Measurements from ENCODE around the gene GNG2. TPM values are rescaled to one million over a fixed set of nuclear protein-coding genes. Genes with fewer than 3 reads are reported as not detected.

Gene GNG2
- total RNA-seq, 1 donor from 2014 or later: 9.3 TPM

DNA sequence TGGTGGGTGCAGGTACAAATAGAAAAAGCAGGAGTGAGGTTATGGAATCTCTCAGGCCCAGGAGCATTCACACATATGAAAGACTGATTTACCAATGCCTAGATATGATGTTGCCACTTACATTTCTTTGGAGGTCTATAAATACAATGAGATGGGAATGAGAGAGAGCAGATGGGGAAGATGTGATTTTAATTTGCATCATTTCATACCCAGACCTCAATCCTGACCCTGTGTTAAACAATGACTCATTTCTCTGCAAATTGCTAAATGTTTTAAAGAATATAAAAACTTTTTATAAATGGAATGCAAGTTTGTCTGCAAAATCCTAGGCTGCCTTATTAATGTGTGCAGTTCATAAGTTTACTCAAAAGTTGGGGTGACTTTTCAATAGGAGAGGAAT, 38.6 kb upstream of the GNG2 start:
- no peak overlapping the region for H3K27ac Mint-ChIP-seq
- peaks cover 1% of the 10 kb centered on the region for H3K4me1 Mint-ChIP-seq (ENCODE audit: low read depth)
- H3K9me3 Mint-ChIP-seq (ENCODE audit: low read depth): no peaks in the 10 kb centered on the region
- no peaks in the 10 kb centered on the region for H3K36me3 Mint-ChIP-seq (ENCODE audit: insufficient read depth)
- DNase-seq (ENCODE audit: low spot score, unreplicated experiment): no peak
- TF ChIP-seq, protein P1, sequence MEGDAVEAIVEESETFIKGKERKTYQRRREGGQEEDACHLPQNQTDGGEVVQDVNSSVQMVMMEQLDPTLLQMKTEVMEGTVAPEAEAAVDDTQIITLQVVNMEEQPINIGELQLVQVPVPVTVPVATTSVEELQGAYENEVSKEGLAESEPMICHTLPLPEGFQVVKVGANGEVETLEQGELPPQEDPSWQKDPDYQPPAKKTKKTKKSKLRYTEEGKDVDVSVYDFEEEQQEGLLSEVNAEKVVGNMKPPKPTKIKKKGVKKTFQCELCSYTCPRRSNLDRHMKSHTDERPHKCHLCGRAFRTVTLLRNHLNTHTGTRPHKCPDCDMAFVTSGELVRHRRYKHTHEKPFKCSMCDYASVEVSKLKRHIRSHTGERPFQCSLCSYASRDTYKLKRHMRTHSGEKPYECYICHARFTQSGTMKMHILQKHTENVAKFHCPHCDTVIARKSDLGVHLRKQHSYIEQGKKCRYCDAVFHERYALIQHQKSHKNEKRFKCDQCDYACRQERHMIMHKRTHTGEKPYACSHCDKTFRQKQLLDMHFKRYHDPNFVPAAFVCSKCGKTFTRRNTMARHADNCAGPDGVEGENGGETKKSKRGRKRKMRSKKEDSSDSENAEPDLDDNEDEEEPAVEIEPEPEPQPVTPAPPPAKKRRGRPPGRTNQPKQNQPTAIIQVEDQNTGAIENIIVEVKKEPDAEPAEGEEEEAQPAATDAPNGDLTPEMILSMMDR (IDR thresholded peaks at IDR 0.05; ENCODE audit: unreplicated experiment): no peak
- H3K4me3 Mint-ChIP-seq (ENCODE audit: low read depth): no peak overlapping the region
- peaks cover 11% of the 10 kb centered on the region for H3K27me3 Mint-ChIP-seq

DNA sequence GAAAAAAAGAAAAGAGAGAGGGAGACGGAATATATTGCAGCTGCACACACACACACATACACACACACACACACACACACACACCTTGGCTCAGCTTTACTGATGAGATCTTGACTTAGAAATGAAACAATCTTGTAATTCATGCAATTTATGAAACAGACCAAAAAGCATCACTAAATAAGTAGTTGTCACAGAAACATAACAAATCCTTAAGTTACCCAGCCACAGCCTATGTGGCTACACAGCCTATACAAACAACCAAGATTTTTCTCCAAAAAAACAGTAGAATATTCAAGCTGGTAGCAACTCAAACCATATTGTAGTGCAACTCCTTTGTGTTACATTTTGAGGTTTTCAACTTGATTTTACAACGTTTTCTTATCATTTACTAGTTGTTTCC, 37.9 kb upstream of the GNG2 start:
- Mint-ChIP-seq H3K36me3 (ENCODE audit: insufficient read depth) (no peaks in the 10 kb centered on the region), H3K27ac (no peak overlapping the region), H3K4me3 (ENCODE audit: low read depth) (no peak overlapping the region), H3K9me3 (ENCODE audit: low read depth) (no peaks in the 10 kb centered on the region), H3K27me3 (peaks cover 11% of the 10 kb centered on the region), H3K4me1 (ENCODE audit: low read depth) (peaks cover 1% of the 10 kb centered on the region)
- no peak for DNase-seq (ENCODE audit: low spot score, unreplicated experiment)
- TF ChIP-seq, protein P1 (IDR thresholded peaks at IDR 0.05; ENCODE audit: unreplicated experiment): no peak

DNA sequence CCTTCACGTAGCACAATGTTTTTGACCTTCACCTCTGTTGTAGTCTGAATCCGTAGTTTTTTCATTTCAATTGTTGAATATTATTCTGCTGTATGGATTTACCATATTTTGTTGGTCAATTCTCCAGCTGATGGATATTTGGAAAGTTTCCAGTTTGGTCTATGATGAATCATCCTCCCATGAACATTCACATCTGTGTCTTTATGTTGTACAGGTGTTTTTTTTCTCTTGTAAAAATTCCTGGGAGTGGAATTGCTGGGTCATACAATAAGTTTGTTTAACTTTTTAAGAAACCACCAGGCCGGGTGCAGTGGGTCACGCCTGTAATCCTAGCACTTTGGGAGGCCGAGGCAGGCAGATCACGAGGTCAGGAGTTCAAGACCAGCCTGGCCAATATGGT, 36.7 kb upstream of the GNG2 start:
- TF ChIP-seq, protein P1 (IDR thresholded peaks at IDR 0.05; ENCODE audit: unreplicated experiment): no peak
- no peak for DNase-seq (ENCODE audit: low spot score, unreplicated experiment)
- Mint-ChIP-seq H3K9me3 (ENCODE audit: low read depth) (no peaks in the 10 kb centered on the region), H3K27me3 (peaks cover 12% of the 10 kb centered on the region), H3K27ac (no peak overlapping the region), H3K4me3 (ENCODE audit: low read depth) (no peak overlapping the region), H3K4me1 (ENCODE audit: low read depth) (peaks cover 1% of the 10 kb centered on the region), H3K36me3 (ENCODE audit: insufficient read depth) (no peaks in the 10 kb centered on the region)

DNA sequence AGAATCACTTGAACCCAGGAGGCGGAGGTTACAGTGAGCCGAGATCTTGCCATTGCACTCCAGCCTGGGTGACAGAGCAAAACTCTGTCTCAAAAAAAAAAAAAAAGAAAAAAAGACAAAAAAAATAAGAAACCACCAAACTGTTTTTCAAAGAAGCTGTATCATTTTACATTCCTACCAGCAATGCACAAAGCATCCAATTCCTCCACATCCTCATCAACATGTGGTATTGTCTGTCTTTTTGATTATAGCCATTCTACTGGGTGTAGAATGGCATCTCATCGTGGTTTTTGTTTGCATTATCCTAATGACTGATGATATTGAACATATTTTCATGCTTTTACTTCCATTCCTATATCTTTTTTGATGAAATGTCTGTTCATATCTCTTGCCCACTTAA, 36.2 kb upstream of the GNG2 start:
- Mint-ChIP-seq H3K4me1 (ENCODE audit: low read depth) (peaks cover 1% of the 10 kb centered on the region), H3K27me3 (peaks cover 8% of the 10 kb centered on the region), H3K4me3 (ENCODE audit: low read depth) (no peak overlapping the region), H3K36me3 (ENCODE audit: insufficient read depth) (no peaks in the 10 kb centered on the region), H3K27ac (no peak overlapping the region), H3K9me3 (ENCODE audit: low read depth) (no peaks in the 10 kb centered on the region)
- no peak for DNase-seq (ENCODE audit: low spot score, unreplicated experiment)
- TF ChIP-seq, protein P1 (IDR thresholded peaks at IDR 0.05; ENCODE audit: unreplicated experiment): no peak

DNA sequence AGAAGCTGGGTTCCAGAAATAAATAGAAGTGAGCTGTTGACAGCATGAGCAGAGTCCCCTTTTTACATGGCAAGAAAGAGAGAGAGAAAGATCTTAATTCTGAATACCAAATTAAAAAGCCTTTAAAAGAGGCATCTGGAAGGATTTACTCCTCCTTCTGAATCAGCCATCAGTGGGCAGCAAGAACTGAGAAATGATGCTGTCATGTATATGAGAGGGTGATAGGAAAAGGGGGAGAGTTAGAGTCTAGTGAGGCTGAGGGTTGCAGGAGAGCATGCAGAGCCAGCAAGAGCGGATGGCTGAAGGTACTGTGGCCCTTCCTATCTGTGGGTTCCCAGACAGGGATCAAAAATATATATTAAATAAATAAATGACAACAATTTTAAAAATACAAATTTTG, 34.5 kb upstream of the GNG2 start:
- no peak overlapping the region for H3K4me3 Mint-ChIP-seq (ENCODE audit: low read depth)
- TF ChIP-seq, protein P1 (IDR thresholded peaks at IDR 0.05; ENCODE audit: unreplicated experiment): no peak
- H3K4me1 Mint-ChIP-seq (ENCODE audit: low read depth): peaks cover 1% of the 10 kb centered on the region
- peaks cover 3% of the 10 kb centered on the region for H3K27me3 Mint-ChIP-seq
- no peaks in the 10 kb centered on the region for H3K9me3 Mint-ChIP-seq (ENCODE audit: low read depth)
- H3K36me3 Mint-ChIP-seq (ENCODE audit: insufficient read depth): no peaks in the 10 kb centered on the region
- no peak for DNase-seq (ENCODE audit: low spot score, unreplicated experiment)
- H3K27ac Mint-ChIP-seq: no peak overlapping the region

All from progenitor cell of endocrine pancreas (in vitro differentiated cells).